Loucy (cell line): Measurements from ENCODE around the gene AGRN.

Experiments used
- EZH2phosphoT487 ChIP-seq: fragments of 200-600 bp; IDR thresholded peaks from 2 replicates; pipeline ENCODE4 v1.6.1; 2018; ENCODE audit warnings: antibody characterized with exemption, mild to moderate bottlenecking, moderate library complexity, borderline replicate concordance
- TF ChIP-seq, protein P1 (sequence below): fragments of 200-600 bp; sonication (generic); conservative IDR thresholded peaks from 2 replicates; pipeline ENCODE4 v1.5.1; 2014; ENCODE audit warnings: mild to moderate bottlenecking, antibody characterized with exemption, low read length

DNA sequence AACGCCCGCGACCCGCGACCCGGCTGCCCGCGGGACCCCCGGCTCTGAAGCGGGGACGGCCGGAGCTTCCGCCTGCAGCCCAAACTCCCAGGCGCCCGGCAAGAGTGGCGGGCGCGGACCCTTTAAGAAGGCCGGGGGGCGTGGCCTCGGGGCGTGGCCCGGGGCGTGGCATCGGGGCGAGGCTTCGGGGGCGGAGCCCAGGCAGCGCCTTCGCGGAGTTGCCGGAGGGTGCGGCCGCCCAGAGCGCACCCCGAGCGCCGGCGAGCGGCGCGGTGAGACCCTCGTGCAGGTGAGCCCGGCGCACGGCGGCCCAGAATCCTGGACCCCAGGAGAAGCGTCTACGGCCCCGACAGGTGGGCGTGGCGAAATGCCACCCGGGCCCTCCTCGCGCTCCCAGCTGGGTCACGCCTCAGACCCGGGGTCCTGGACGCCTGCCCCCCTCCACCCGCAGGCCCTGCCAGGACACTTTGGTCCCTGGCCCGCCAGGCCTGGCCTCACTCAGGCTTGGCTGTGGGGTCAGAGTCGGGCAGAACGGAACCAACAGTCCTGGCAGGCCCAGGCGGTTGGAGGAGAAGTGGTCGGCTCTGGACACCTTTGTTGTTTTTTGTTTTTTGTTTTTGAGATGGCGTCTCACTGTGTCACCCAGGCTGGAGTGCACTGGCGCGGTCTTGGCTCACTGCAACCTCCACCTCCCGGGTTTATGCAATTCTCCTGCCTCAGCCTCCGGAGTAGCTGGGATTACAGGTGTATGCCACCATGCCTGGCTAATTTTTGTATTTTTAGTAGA, 39.8 kb downstream of the AGRN start:
- TF ChIP-seq, protein P1, sequence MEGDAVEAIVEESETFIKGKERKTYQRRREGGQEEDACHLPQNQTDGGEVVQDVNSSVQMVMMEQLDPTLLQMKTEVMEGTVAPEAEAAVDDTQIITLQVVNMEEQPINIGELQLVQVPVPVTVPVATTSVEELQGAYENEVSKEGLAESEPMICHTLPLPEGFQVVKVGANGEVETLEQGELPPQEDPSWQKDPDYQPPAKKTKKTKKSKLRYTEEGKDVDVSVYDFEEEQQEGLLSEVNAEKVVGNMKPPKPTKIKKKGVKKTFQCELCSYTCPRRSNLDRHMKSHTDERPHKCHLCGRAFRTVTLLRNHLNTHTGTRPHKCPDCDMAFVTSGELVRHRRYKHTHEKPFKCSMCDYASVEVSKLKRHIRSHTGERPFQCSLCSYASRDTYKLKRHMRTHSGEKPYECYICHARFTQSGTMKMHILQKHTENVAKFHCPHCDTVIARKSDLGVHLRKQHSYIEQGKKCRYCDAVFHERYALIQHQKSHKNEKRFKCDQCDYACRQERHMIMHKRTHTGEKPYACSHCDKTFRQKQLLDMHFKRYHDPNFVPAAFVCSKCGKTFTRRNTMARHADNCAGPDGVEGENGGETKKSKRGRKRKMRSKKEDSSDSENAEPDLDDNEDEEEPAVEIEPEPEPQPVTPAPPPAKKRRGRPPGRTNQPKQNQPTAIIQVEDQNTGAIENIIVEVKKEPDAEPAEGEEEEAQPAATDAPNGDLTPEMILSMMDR: no peak
- no peak for TF ChIP-seq EZH2phosphoT487
